Common myeloid progenitor, CD34-positive (primary cell): Measurements from ENCODE around the gene CACNA1S.
A peak's percentile ranks its signal among the peaks of the same experiment; 100 is the strongest.

Source experiments
- CTCF ChIA-PET: fragments of 350-600 bp; sonication (Branson Sonifier 250); formaldehyde crosslinking; loops from one replicate; lab custom pipeline; 2021; ENCODE audit warnings: antibody characterized with exemption; lab: Charles Lee
- POLR2A ChIA-PET: fragments of 350-600 bp; sonication (Branson Sonifier 250); formaldehyde crosslinking; loops from one replicate; lab custom pipeline; 2021; ENCODE audit warnings: antibody characterized with exemption; lab: Charles Lee
- DNase-seq, 3 donors: peaks; one replicate each; pipeline versions ENCODE4 v3.0.0 to v3.0.0-alpha.2; 2013
- H3K27ac ChIP-seq, 2 experiments: 1 replicate in 1 of 2; 2 replicates in 1 of 2; pipeline ENCODE4 v1.7.0; 2013; ENCODE audit warnings: inconsistent platforms in 2 of 2, low read length in 2 of 2, mild to moderate bottlenecking in 2 of 2, low read depth in 1 of 2, moderate library complexity in 1 of 2; ENCODE audit not compliant: severe bottlenecking in 2 of 2, insufficient read depth in 1 of 2, poor library complexity in 1 of 2
- H3K27me3 ChIP-seq, 5 experiments: replicated peaks in 2 of 5; 1 replicate in 3 of 5; 2 replicates in 2 of 5; pipeline versions ENCODE4 v1.6.1 to v1.7.0; 2013; ENCODE audit warnings: low read length in 4 of 5, mild to moderate bottlenecking in 2 of 5, moderate library complexity in 2 of 5, inconsistent platforms in 1 of 5; ENCODE audit not compliant: insufficient read depth in 5 of 5, control insufficient read depth in 4 of 5
- H3K36me3 ChIP-seq, 4 experiments: 1 replicate in 2 of 4; 2 replicates in 2 of 4; pipeline versions ENCODE4 v1.6.1 to v1.7.0; 2013; ENCODE audit warnings: low read length in 3 of 4, control low read depth in 1 of 4, mild to moderate bottlenecking in 1 of 4; ENCODE audit not compliant: control insufficient read depth in 4 of 4, insufficient read depth in 4 of 4
- H3K4me1 ChIP-seq, 4 experiments: 1 replicate in 3 of 4; 2 replicates in 1 of 4; pipeline versions ENCODE4 v1.6.1 to v1.7.1; 2013; ENCODE audit warnings: low read length in 3 of 4, mild to moderate bottlenecking in 3 of 4, control low read depth in 1 of 4, inconsistent platforms in 1 of 4, moderate library complexity in 1 of 4; ENCODE audit not compliant: control insufficient read depth in 4 of 4, insufficient read depth in 4 of 4; ENCODE audit errors: control extremely low read depth in 1 of 4
- H3K4me3 ChIP-seq, 7 experiments: 1 replicate in 4 of 7; 2 replicates in 3 of 7; pipeline versions ENCODE4 v1.5.1 to v1.7.0; 2013; ENCODE audit warnings: mild to moderate bottlenecking in 7 of 7, low read length in 6 of 7, moderate library complexity in 6 of 7, inconsistent platforms in 2 of 7, low read depth in 2 of 7, control low read depth in 1 of 7; ENCODE audit not compliant: insufficient read depth in 4 of 7, control insufficient read depth in 1 of 7; ENCODE audit errors: extremely low read depth in 1 of 7
- H3K9me3 ChIP-seq, 5 experiments: 1 replicate in 4 of 5; 2 replicates in 1 of 5; pipeline versions ENCODE4 v1.6.1 to v1.7.1; 2013; ENCODE audit warnings: low read length in 4 of 5, mild to moderate bottlenecking in 2 of 5, inconsistent platforms in 1 of 5, low read depth in 1 of 5, moderate library complexity in 1 of 5; ENCODE audit not compliant: control insufficient read depth in 4 of 5, insufficient read depth in 2 of 5; ENCODE audit errors: control extremely low read depth in 1 of 5
- WGBS: methylation state at CpG from one replicate; pipeline ENCODE4 v1.1.5; 2013; ENCODE audit not compliant: insufficient coverage; 5-methylcytosine and 5-hydroxymethylcytosine counted together

The CACNA1S gene

GRCh38 chr1:201090541-201090940 lies 21.7 kb downstream of the CACNA1S start:
- H3K4me3 ChIP-seq = no peak overlapping the region
- peaks cover 0 to 5% (median 0%) of the 10 kb centered on the region in 5 experiments for H3K27me3 ChIP-seq
- no peaks in the 10 kb centered on the region for H3K9me3 ChIP-seq
- CTCF ChIA-PET = interaction anchor here (1.3 to 1.6 kb wide), 4 partner anchors 9 to 118 kb away, joined by 3 to 6 read pairs (median 4); no protein-coding TSS in a partner anchor
- POLR2A ChIA-PET = no interaction called here
- DNase-seq = no peak
- no peaks in the 10 kb centered on the region for H3K36me3 ChIP-seq
- H3K4me1 ChIP-seq = no peaks in the 10 kb centered on the region
- no peak overlapping the region for H3K27ac ChIP-seq
- 80% methylated on average over 3 of the region's 4 CpGs for WGBS

- CTCF ChIA-PET = interaction anchor here (1.2 to 1.6 kb wide), 3 partner anchors 31 to 133 kb away, joined by 3 to 5 read pairs (median 3); no protein-coding TSS in a partner anchor
- Histone ChIP-seq H3K4me3 (no peak overlapping the region), H3K4me1 (no peaks in the 10 kb centered on the region), H3K9me3 (no peaks in the 10 kb centered on the region), H3K36me3 (no peaks in the 10 kb centered on the region), H3K27me3 (peaks cover 0 to 6% (median 0%) of the 10 kb centered on the region in 5 experiments), H3K27ac (no peak overlapping the region)
- WGBS = 97% methylated on average over 5 of the region's 5 CpGs
- DNase-seq = no peak
- POLR2A ChIA-PET = no interaction called here
Measured at GRCh38 chr1:201089596-201089995, 22.6 kb downstream of the CACNA1S start.

- Histone ChIP-seq H3K4me1 (no peaks in the 10 kb centered on the region), H3K27me3 (peaks cover 0 to 6% (median 0%) of the 10 kb centered on the region in 5 experiments), H3K27ac (no peak overlapping the region), H3K36me3 (no peaks in the 10 kb centered on the region), H3K9me3 (no peaks in the 10 kb centered on the region), H3K4me3 (no peak overlapping the region)
- ChIA-PET CTCF (interaction anchor here (1.2 kb wide), 1 partner anchor 133 kb away, joined by 3 read pairs; no protein-coding TSS in a partner anchor), POLR2A (no interaction called here)
- no peak for DNase-seq
- 98% methylated on average over 16 of the region's 19 CpGs for WGBS
Measured at GRCh38 chr1:201088901-201089525, 23.2 kb downstream of the CACNA1S start.

GRCh38 chr1:201088395-201088794 lies 23.8 kb downstream of the CACNA1S start:
- Histone ChIP-seq H3K27me3 (peaks cover 0 to 8% (median 0%) of the 10 kb centered on the region in 5 experiments), H3K36me3 (no peaks in the 10 kb centered on the region), H3K9me3 (no peaks in the 10 kb centered on the region), H3K4me1 (no peaks in the 10 kb centered on the region), H3K27ac (no peak overlapping the region), H3K4me3 (no peak overlapping the region)
- DNase-seq = peak in 2 of 3 donors; percentile 4 to 5
- 48% methylated on average over 3 of the region's 4 CpGs for WGBS
- CTCF ChIA-PET = no interaction called here
- POLR2A ChIA-PET = no interaction called here

- CTCF ChIA-PET = interaction anchor here (0.9 to 5.6 kb wide), 19 partner anchors 9 to 137 kb away, joined by 3 to 59 read pairs (median 5); no protein-coding TSS in a partner anchor
- peaks cover 0 to 10% (median 0%) of the 10 kb centered on the region in 5 experiments for H3K27me3 ChIP-seq
- no peak overlapping the region for H3K4me3 ChIP-seq
- peak; percentile 45 to 72 (median 68) for DNase-seq
- POLR2A ChIA-PET = no interaction called here
- no peaks in the 10 kb centered on the region for H3K36me3 ChIP-seq
- H3K27ac ChIP-seq = no peak overlapping the region
- WGBS = 74% methylated on average over 8 of the region's 12 CpGs
- H3K9me3 ChIP-seq = no peaks in the 10 kb centered on the region
- no peaks in the 10 kb centered on the region for H3K4me1 ChIP-seq
Measured at GRCh38 chr1:201085902-201086735, 26.1 kb downstream of the CACNA1S start.

- ChIA-PET POLR2A (no interaction called here), CTCF (interaction anchor here (1.2 to 5.6 kb wide), 6 partner anchors 10 to 35 kb away, joined by 4 to 59 read pairs (median 14); no protein-coding TSS in a partner anchor)
Measured at GRCh38 chr1:201084295-201084694, 27.9 kb downstream of the CACNA1S start.

More at GRCh38 chr1:201084295-201084694, 27.9 kb downstream of the CACNA1S start:
- Histone ChIP-seq H3K9me3 (no peaks in the 10 kb centered on the region), H3K27me3 (peaks cover 0 to 12% (median 0%) of the 10 kb centered on the region in 5 experiments), H3K4me3 (no peak overlapping the region), H3K36me3 (no peaks in the 10 kb centered on the region), H3K4me1 (no peaks in the 10 kb centered on the region), H3K27ac (no peak overlapping the region)
- 91% methylated on average over 4 of the region's 6 CpGs for WGBS
- DNase-seq = no peak
